Esophagus squamous epithelium (tissue), 4 donors: ENCODE results near the gene FJX1.

Experiments
- POLR2A ChIP-seq, 4 donors: fragments of 450-650 bp; IDR thresholded peaks; one replicate each; pipeline ENCODE4 v1.6.1; 2017; ENCODE audit warnings: antibody characterized with exemption in 4 of 4, mild to moderate bottlenecking in 4 of 4, moderate library complexity in 3 of 4
- TF ChIP-seq, protein P1 (sequence below), 6 experiments: fragments of 450-650 bp in 4 of 6; fragments of 200-600 bp in 2 of 6; sonication (generic) in 2 of 6; IDR thresholded peaks; one replicate each; pipeline ENCODE4 v1.5.1; 2016 to 2019; ENCODE audit warnings: antibody characterized with exemption in 6 of 6, mild to moderate bottlenecking in 4 of 6, moderate library complexity in 4 of 6

DNA sequence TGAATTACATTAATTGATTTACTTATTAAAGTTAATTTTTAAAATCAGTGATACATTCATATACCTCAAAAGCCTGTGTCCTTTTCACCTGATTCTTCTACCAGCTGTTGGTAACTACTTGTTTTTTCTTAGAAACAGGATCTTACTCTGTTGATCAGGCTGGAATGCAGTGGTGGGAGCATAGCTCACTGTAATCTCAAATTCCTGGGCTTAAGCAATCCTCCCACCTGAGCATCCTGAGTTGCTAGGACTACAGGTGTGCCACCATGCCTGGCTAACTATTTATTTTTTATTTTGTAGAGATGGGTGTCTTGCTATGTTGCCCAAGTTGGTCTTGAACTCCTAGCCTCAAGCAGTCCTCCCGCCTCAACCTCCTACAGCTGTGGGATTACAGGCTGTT lies 49.0 kb downstream of the FJX1 start:
- TF ChIP-seq, protein P1, sequence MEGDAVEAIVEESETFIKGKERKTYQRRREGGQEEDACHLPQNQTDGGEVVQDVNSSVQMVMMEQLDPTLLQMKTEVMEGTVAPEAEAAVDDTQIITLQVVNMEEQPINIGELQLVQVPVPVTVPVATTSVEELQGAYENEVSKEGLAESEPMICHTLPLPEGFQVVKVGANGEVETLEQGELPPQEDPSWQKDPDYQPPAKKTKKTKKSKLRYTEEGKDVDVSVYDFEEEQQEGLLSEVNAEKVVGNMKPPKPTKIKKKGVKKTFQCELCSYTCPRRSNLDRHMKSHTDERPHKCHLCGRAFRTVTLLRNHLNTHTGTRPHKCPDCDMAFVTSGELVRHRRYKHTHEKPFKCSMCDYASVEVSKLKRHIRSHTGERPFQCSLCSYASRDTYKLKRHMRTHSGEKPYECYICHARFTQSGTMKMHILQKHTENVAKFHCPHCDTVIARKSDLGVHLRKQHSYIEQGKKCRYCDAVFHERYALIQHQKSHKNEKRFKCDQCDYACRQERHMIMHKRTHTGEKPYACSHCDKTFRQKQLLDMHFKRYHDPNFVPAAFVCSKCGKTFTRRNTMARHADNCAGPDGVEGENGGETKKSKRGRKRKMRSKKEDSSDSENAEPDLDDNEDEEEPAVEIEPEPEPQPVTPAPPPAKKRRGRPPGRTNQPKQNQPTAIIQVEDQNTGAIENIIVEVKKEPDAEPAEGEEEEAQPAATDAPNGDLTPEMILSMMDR (IDR thresholded peaks at IDR 0.05) = no peak
- TF ChIP-seq POLR2A (IDR thresholded peaks at IDR 0.05) = no peak
